GM23248 (cell line): ENCODE results near the gene LRRFIP1. TPM values are rescaled to one million over a fixed set of nuclear protein-coding genes. Genes with fewer than 3 reads are reported as not detected.

Source experiments
- DNase-seq: peaks from one replicate; pipeline ENCODE4 v3.0.0-alpha.2; 2015
- H2AFZ ChIP-seq: fragments of 200-600 bp; sonication (generic); 2 replicates; pipeline ENCODE4 v1.6.1; 2016; ENCODE audit warnings: antibody characterized with exemption
- H3F3A ChIP-seq: fragments of 200-600 bp; sonication (generic); 2 replicates; pipeline ENCODE4 v1.6.1; 2016; ENCODE audit warnings: mild to moderate bottlenecking, antibody characterized with exemption, mixed run types; ENCODE audit not compliant: insufficient read depth
- H3K27ac ChIP-seq: fragments of 200-600 bp; sonication (generic); 2 replicates; pipeline ENCODE4 v1.5.1; 2016; ENCODE audit warnings: mild to moderate bottlenecking
- H3K27me3 ChIP-seq: fragments of 200-600 bp; sonication (generic); replicated peaks from 2 replicates; pipeline ENCODE4 v1.6.1; 2016; ENCODE audit warnings: mild to moderate bottlenecking; ENCODE audit not compliant: insufficient read depth
- H3K36me3 ChIP-seq: fragments of 200-600 bp; sonication (generic); 2 replicates; pipeline ENCODE4 v1.6.1; 2016; ENCODE audit warnings: low read depth, mild to moderate bottlenecking
- H3K4me1 ChIP-seq: fragments of 200-600 bp; sonication (generic); 2 replicates; pipeline ENCODE4 v1.6.1; 2016; ENCODE audit warnings: mild to moderate bottlenecking; ENCODE audit not compliant: insufficient read depth
- H3K4me2 ChIP-seq: fragments of 200-600 bp; sonication (generic); one replicate; pipeline ENCODE4 v1.6.1; 2016; ENCODE audit warnings: mild to moderate bottlenecking; ENCODE audit not compliant: unreplicated experiment
- H3K4me3 ChIP-seq: fragments of 200-600 bp; sonication (generic); 2 replicates; pipeline ENCODE4 v1.5.1; 2016; ENCODE audit warnings: mild to moderate bottlenecking
- H3K79me2 ChIP-seq: fragments of 200-600 bp; sonication (generic); 2 replicates; pipeline ENCODE4 v1.6.1; 2016; ENCODE audit warnings: mild to moderate bottlenecking; ENCODE audit not compliant: insufficient read depth
- H3K9ac ChIP-seq: fragments of 200-600 bp; sonication (generic); 2 replicates; pipeline ENCODE4 v1.6.1; 2016; ENCODE audit warnings: mild to moderate bottlenecking
- H3K9me2 ChIP-seq: fragments of 200-600 bp; sonication (generic); 2 replicates; pipeline ENCODE4 v1.6.1; 2016; ENCODE audit warnings: mixed run types, mild to moderate bottlenecking, moderate library complexity; ENCODE audit not compliant: insufficient read depth
- H3K9me3 ChIP-seq: fragments of 200-600 bp; sonication (generic); one replicate; pipeline ENCODE4 v1.6.1; 2017; ENCODE audit warnings: low read depth
- H4K20me1 ChIP-seq: fragments of 200-600 bp; sonication (generic); 2 replicates; pipeline ENCODE4 v1.6.0; 2016; ENCODE audit not compliant: insufficient read depth
- EZH2 ChIP-seq: fragments of 200-600 bp; sonication (generic); IDR thresholded peaks from 2 replicates; pipeline ENCODE4 v1.6.1; 2018; ENCODE audit warnings: antibody characterized with exemption, mild to moderate bottlenecking; ENCODE audit not compliant: insufficient read depth, poor library complexity, severe bottlenecking
- EZH2phosphoT487 ChIP-seq: fragments of 200-600 bp; sonication (generic); IDR thresholded peaks from 2 replicates; pipeline ENCODE4 v1.6.1; 2018; ENCODE audit warnings: antibody characterized with exemption, moderate library complexity, mild to moderate bottlenecking, low read depth; ENCODE audit not compliant: insufficient read depth
- WGBS, 2 experiments: methylation state at CpG; one replicate each; pipeline ENCODE4 v1.1.6; 2015 to 2017; ENCODE audit warnings: low lambda C conversion rate in 2 of 2, low coverage in 1 of 2; ENCODE audit errors: missing lambda C conversion rate in 2 of 2; 5-methylcytosine and 5-hydroxymethylcytosine counted together
- in situ Hi-C: fragments of 300-500 bp; cut with MboI; formaldehyde crosslinking; loops from 2 replicates; pipeline ENCODE4 v1.15.0; 2020
- polyA plus RNA-seq: library from polyadenylated mRNA; unstranded; fragments of >200 nt; fragmentation: Nextera tagmentation; extraction: Ambion mirVana; gene quantifications from 2 replicates; pipeline ENCODE4 v1.2.1, GENCODE V29; 2016
- total RNA-seq: library from RNA; depleted of rRNA; stranded (reverse); fragments of >200 nt; shearing (Covaris generic); gene quantifications from 2 replicates; pipeline ENCODE4 v1.2.3, GENCODE V29; 2014; rRNA removed

LRRFIP1 gene
- total and polyA plus RNA-seq, 2 experiments from 2014 or later: 84.4 to 159 TPM

GRCh38 chr2:237823544-237823943 lies 196.2 kb downstream of the LRRFIP1 start:
- Histone ChIP-seq H3K4me3 (no peak overlapping the region), H3K9ac (no peak overlapping the region), H3K4me2 (no peak overlapping the region), H3K27ac (no peak overlapping the region), H3K36me3 (no peaks in the 10 kb centered on the region), H3K79me2 (no peaks in the 10 kb centered on the region), H3K27me3 (no peaks in the 10 kb centered on the region), H3F3A (peaks cover 9% of the 10 kb centered on the region), H4K20me1 (no peaks in the 10 kb centered on the region), H2AFZ (no peak overlapping the region), H3K4me1 (peaks cover 9% of the 10 kb centered on the region; the same call in 1 of the 2 replicates), H3K9me3 (no peaks in the 10 kb centered on the region), H3K9me2 (no peaks in the 10 kb centered on the region)
- TF ChIP-seq EZH2phosphoT487 (no peak), EZH2 (no peak)
- in situ Hi-C loops: no loop called here
- WGBS, 2 experiments: 98 to 100% methylated on average over 2 of the region's 2 CpGs
- DNase-seq: no peak

- WGBS, 2 experiments: 89% methylated on average over 6 of the region's 6 CpGs
- Histone ChIP-seq H3F3A (peaks cover 3% of the 10 kb centered on the region; the same call in 1 of the 2 replicates), H3K9me2 (no peaks in the 10 kb centered on the region), H4K20me1 (no peaks in the 10 kb centered on the region), H3K79me2 (no peaks in the 10 kb centered on the region), H2AFZ (no peak overlapping the region), H3K27ac (no peak overlapping the region), H3K27me3 (no peaks in the 10 kb centered on the region), H3K4me3 (no peak overlapping the region), H3K4me1 (0 out of 2 replicates have a peak, but pooled peaks cover 3% of the 10 kb centered on the region), H3K36me3 (no peaks in the 10 kb centered on the region), H3K4me2 (no peak overlapping the region), H3K9ac (no peak overlapping the region), H3K9me3 (no peaks in the 10 kb centered on the region)
- DNase-seq: no peak
- no peak for TF ChIP-seq EZH2phosphoT487
- no peak for TF ChIP-seq EZH2
- in situ Hi-C loops: no loop called here
Measured at GRCh38 chr2:237824085-237824484, 196.7 kb downstream of the LRRFIP1 start.

DNA sequence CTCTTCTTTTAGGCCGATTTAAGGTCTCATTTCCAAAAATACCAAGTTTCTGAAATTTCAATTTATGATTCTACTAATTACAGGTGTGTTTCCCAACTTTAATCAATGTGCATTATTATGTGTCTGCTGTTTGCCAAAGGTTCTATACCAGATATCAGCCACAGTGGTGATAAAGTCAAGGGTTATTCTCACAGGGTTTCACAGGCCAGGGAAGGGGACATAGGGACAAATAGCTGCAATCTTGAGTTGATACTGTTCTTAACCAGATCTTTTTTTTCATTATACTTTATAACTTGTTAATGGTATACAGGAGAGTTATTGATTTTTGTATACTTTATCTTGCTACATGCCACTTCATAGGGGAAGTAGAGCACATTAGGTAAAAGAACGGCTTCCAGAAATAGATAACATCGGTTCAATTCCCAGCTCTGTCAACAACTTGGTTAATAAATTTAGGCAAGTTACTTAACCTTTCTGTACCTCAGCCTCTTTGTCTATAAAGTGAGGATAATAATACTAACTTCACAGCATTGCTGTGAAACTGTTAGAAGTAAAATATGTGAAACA lies 200.1 kb downstream of the LRRFIP1 start:
- in situ Hi-C loops: no loop called here
- no peaks in the 10 kb centered on the region for H3K9me2 ChIP-seq
- H3K9me3 ChIP-seq: no peaks in the 10 kb centered on the region
- TF ChIP-seq EZH2: no peak
- no peak for TF ChIP-seq EZH2phosphoT487
- H3K27me3 ChIP-seq: no peaks in the 10 kb centered on the region
- H3K9ac ChIP-seq: no peak overlapping the region
- H2AFZ ChIP-seq: no peak overlapping the region
- no peak overlapping the region for H3K4me2 ChIP-seq
- no peaks in the 10 kb centered on the region for H3K79me2 ChIP-seq
- no peak for DNase-seq
- no peaks in the 10 kb centered on the region for H4K20me1 ChIP-seq
- H3F3A ChIP-seq: no peaks in the 10 kb centered on the region
- H3K4me1 ChIP-seq: no peaks in the 10 kb centered on the region
- no peak overlapping the region for H3K4me3 ChIP-seq
- 81 to 84% methylated on average over 3 of the region's 3 CpGs for WGBS, 2 experiments
- H3K27ac ChIP-seq: no peak overlapping the region
- H3K36me3 ChIP-seq: no peaks in the 10 kb centered on the region

Other genes with a start within 250 kb of the LRRFIP1 start
- gene COL6A3, start 213.4 kb upstream of the LRRFIP1 start, total RNA-seq: 1,362 and 1,653 TPM in 2 replicates
- gene COL6A3, start 213.4 kb upstream of the LRRFIP1 start, polyA plus RNA-seq: 344 and 350 TPM in 2 replicates
- gene MLPH, start 140.3 kb upstream of the LRRFIP1 start, total RNA-seq: 4.7 and 8.1 TPM in 2 replicates
- 10.8 and 14.9 TPM in 2 replicates for gene MLPH, start 140.3 kb upstream of the LRRFIP1 start, polyA plus RNA-seq
- gene PRLH, start 61.0 kb upstream of the LRRFIP1 start, total RNA-seq: not detected in 2 replicates
- not detected in 2 replicates for gene PRLH, start 61.0 kb upstream of the LRRFIP1 start, polyA plus RNA-seq
- 0.76 and 1.7 TPM in 2 replicates for gene RAB17, start 36.9 kb upstream of the LRRFIP1 start, total RNA-seq
- 0.34 TPM in 1 of 2 replicates, not detected in the other for gene RAB17, start 36.9 kb upstream of the LRRFIP1 start, polyA plus RNA-seq
- gene RBM44, start 171.2 kb downstream of the LRRFIP1 start, total RNA-seq: 0.11 and 2.8 TPM in 2 replicates
- not detected in 2 replicates for gene RBM44, start 171.2 kb downstream of the LRRFIP1 start, polyA plus RNA-seq
- 4.1 and 4.8 TPM in 2 replicates for gene RAMP1, start 232.0 kb downstream of the LRRFIP1 start, total RNA-seq
- gene RAMP1, start 232.0 kb downstream of the LRRFIP1 start, polyA plus RNA-seq: 11.1 and 11.8 TPM in 2 replicates